ENCODE results near the gene LHFPL4. TPM values are rescaled to one million over a fixed set of nuclear protein-coding genes. Genes with fewer than 3 reads are reported as not detected.
A peak's percentile ranks its signal among the peaks of the same experiment; 100 is the strongest.

LHFPL4 gene
- total RNA-seq, 1 donor from 2014 or later = not detected

DNA sequence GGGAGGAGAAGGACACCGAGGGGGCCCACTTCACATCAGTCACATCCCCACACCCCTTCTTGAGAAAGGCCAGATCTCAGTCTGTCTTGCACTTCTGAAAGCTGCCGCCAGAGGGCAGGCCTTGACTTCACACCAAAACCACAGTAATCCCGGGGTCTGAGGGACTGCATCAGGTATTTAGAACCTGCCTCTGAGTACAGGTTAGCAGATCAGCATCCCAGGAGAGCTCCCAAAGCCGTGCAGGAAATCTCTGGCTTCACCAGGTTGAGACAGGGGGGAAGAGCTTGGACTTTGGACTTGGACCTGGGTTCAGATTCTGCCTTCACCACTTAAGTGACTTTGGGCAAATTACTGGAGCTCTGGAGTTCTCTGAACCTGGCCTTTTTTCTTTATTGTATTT, 50.3 kb downstream of the LHFPL4 start:
- TF ChIP-seq CTCF (IDR thresholded peaks at IDR 0.05; ENCODE audit: insufficient read depth, low read length, poor library complexity, severe bottlenecking) = peak; percentile 90
- H3K36me3 ChIP-seq (ENCODE audit: control insufficient read depth, insufficient read depth, low read length) = no peaks in the 10 kb centered on the region
- DNase-seq (ENCODE audit: low read depth) = peak; percentile 35

GRCh38 chr3:9501226-9501625, 52.4 kb downstream of the LHFPL4 start:
- no peak overlapping the region for H3K4me3 ChIP-seq (ENCODE audit: low read depth, low read length)

More for the DNA sequence above, 50.3 kb downstream of the LHFPL4 start:
- no peak overlapping the region for H3K4me3 ChIP-seq (ENCODE audit: low read depth, low read length)
- H3K27me3 ChIP-seq (ENCODE audit: control insufficient read depth, insufficient read depth, low read length) = peaks cover 23% of the 10 kb centered on the region

GRCh38 chr3:9500108-9501050, 53.2 kb downstream of the LHFPL4 start:
- peak; percentile 96 for TF ChIP-seq CTCF (IDR thresholded peaks at IDR 0.05; ENCODE audit: insufficient read depth, low read length, poor library complexity, severe bottlenecking)
- Histone ChIP-seq H3K27me3 (ENCODE audit: control insufficient read depth, insufficient read depth, low read length) (peaks cover 15% of the 10 kb centered on the region), H3K4me3 (ENCODE audit: low read depth, low read length) (no peak overlapping the region), H3K36me3 (ENCODE audit: control insufficient read depth, insufficient read depth, low read length) (no peaks in the 10 kb centered on the region)
- peak; percentile 14 for DNase-seq (ENCODE audit: low read depth)

More at GRCh38 chr3:9501226-9501625, 52.4 kb downstream of the LHFPL4 start:
- TF ChIP-seq CTCF (IDR thresholded peaks at IDR 0.05; ENCODE audit: insufficient read depth, low read length, poor library complexity, severe bottlenecking) = no peak
- Histone ChIP-seq H3K36me3 (ENCODE audit: control insufficient read depth, insufficient read depth, low read length) (no peaks in the 10 kb centered on the region), H3K27me3 (ENCODE audit: control insufficient read depth, insufficient read depth, low read length) (peaks cover 17% of the 10 kb centered on the region)
- DNase-seq (ENCODE audit: low read depth) = no peak

DNA sequence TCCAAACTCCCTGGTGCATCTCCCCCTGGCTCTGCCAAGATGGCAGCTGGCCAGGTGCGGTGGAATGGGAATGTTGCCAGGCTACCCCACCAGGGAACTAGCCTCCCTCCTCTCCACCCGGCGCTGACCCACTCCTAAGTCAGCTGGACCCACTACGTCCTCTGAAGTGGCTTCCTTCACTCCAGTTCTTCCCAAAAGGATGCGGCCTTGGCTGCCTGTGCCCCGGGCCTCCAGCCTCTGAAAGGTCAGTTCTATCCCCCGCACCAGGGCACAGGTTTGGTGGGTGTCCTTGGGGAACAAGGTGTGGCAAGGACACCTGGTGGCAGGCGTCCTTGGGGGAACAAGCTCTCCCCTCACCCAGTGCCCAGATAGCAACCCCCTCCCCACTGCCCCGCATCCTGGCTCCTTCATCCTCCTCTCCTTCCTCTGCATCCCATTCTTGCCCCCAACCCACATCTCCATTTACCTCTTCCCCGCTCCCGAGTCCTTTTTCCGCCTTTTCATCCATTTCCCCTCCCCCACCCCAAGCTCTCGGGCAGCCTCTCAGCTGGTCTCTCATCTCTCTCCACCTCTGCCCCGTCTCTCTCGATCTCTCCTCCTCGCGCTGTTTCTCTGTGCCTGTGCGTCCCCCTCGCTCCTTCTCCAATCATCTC, 54.0 kb downstream of the LHFPL4 start:
- no peak overlapping the region for H3K4me3 ChIP-seq (ENCODE audit: low read depth, low read length)
- no peak for DNase-seq (ENCODE audit: low read depth)
- no peaks in the 10 kb centered on the region for H3K36me3 ChIP-seq (ENCODE audit: control insufficient read depth, insufficient read depth, low read length)
- no peak for TF ChIP-seq CTCF (IDR thresholded peaks at IDR 0.05; ENCODE audit: insufficient read depth, low read length, poor library complexity, severe bottlenecking)
- peaks cover 15% of the 10 kb centered on the region for H3K27me3 ChIP-seq (ENCODE audit: control insufficient read depth, insufficient read depth, low read length)

- Histone ChIP-seq H3K4me3 (ENCODE audit: low read depth, low read length) (no peak overlapping the region), H3K36me3 (ENCODE audit: control insufficient read depth, insufficient read depth, low read length) (no peaks in the 10 kb centered on the region), H3K27me3 (ENCODE audit: control insufficient read depth, insufficient read depth, low read length) (peaks cover 15% of the 10 kb centered on the region)
- DNase-seq (ENCODE audit: low read depth) = no peak
- no peak for TF ChIP-seq CTCF (IDR thresholded peaks at IDR 0.05; ENCODE audit: insufficient read depth, low read length, poor library complexity, severe bottlenecking)
Observed at GRCh38 chr3:9498781-9499180, 54.8 kb downstream of the LHFPL4 start.

Data from kidney epithelial cell (primary cell).